ENCODE results near the gene PHF21A.
"Not testable (repeated sequence)": the region's sequence is repeated elsewhere in the genome, so short reads cannot be mapped to it uniquely, and the experiment has no call there.

GRCh38 chr11:45900175-45900800 is 221.0 kb downstream of the PHF21A start:
- TF ChIP-seq EZH2phosphoT487 (conservative IDR thresholded peaks at IDR 0.05; ENCODE audit: low read length); CTCF (IDR thresholded peaks at IDR 0.05; ENCODE audit: insufficient read depth, low read length, poor library complexity, severe bottlenecking): not testable (repeated sequence)
